ENCODE measurements around the gene TMEM45A.
"Not testable (repeated sequence)": the region's sequence is repeated elsewhere in the genome, so short reads cannot be mapped to it uniquely, and the experiment has no call there.

The TMEM45A gene

GRCh38 chr3:100580147-100580546, 87.7 kb downstream of the TMEM45A start:
- DNase-seq: no peak

GRCh38 chr3:100581650-100582049, 89.2 kb downstream of the TMEM45A start:
- no peak for DNase-seq

GRCh38 chr3:100582157-100582556, 89.7 kb downstream of the TMEM45A start:
- DNase-seq: not testable (repeated sequence)

- no peak for DNase-seq
These were observed 91.8 kb downstream of the TMEM45A start for GRCh38 chr3:100584101-100584660.

- DNase-seq: no peak
These were observed 94.4 kb downstream of the TMEM45A start for GRCh38 chr3:100586832-100587231.

- DNase-seq: no peak
These were observed 95.8 kb downstream of the TMEM45A start for GRCh38 chr3:100588251-100588650.

GRCh38 chr3:100590114-100590839, 97.9 kb downstream of the TMEM45A start:
- peak; percentile 22 for DNase-seq

GRCh38 chr3:100590840-100591147, 98.4 kb downstream of the TMEM45A start:
- DNase-seq: no peak

GRCh38 chr3:100591411-100591810, 99.0 kb downstream of the TMEM45A start:
- DNase-seq: no peak

GRCh38 chr3:100600181-100601042, 108.0 kb downstream of the TMEM45A start:
- no peak for DNase-seq

- no peak for DNase-seq
These were observed 110.4 kb downstream of the TMEM45A start for GRCh38 chr3:100602506-100603444.

GRCh38 chr3:100603469-100603868, 111.0 kb downstream of the TMEM45A start:
- no peak for DNase-seq

- DNase-seq: no peak
These were observed 112.9 kb downstream of the TMEM45A start for GRCh38 chr3:100605358-100605757.

GRCh38 chr3:100606894-100607512, 114.6 kb downstream of the TMEM45A start:
- DNase-seq: no peak

- DNase-seq: no peak
These were observed 116.9 kb downstream of the TMEM45A start, which contains the start of gene ADGRG7 for GRCh38 chr3:100609305-100609704. Gene ADGRG7 (plus strand): TSS chr3:100609601. CDS start chr3:100609857, 256 bp downstream.

GRCh38 chr3:100609963-100610362, 117.5 kb downstream of the TMEM45A start:
- no peak for DNase-seq

GRCh38 chr3:100611221-100611620, 118.8 kb downstream of the TMEM45A start:
- no peak for DNase-seq

GRCh38 chr3:100613721-100614390, 121.4 kb downstream of the TMEM45A start:
- no peak for DNase-seq

GRCh38 chr3:100614941-100615340, 122.5 kb downstream of the TMEM45A start:
- no peak for DNase-seq

- no peak for DNase-seq
These were observed 123.3 kb downstream of the TMEM45A start for GRCh38 chr3:100615684-100616083.

GRCh38 chr3:100621251-100621650, 128.8 kb downstream of the TMEM45A start:
- no peak for DNase-seq

Data from NCI-H1417 treated with DMSO at 0.1 percent for 48 hours (cell line).